Caco-2 (cell line): ENCODE measurements around the gene CEACAM16. TPM values are rescaled to one million over a fixed set of nuclear protein-coding genes. Genes with fewer than 3 reads are reported as not detected.

Source experiments
- BruUV-seq: library from RNA; stranded (reverse); fragments of 400-500 nt; replicated peaks from 2 replicates; lab custom pipeline; 2021; lab: Mats Ljungman, UMichigan
- CTCF ChIA-PET: fragments of 300-600 bp; sonication (Branson Sonifier 250); formaldehyde crosslinking; loops from one replicate; lab custom pipeline; 2022; ENCODE audit warnings: antibody characterized with exemption; lab: Charles Lee
- POLR2A ChIA-PET: fragments of 300-600 bp; sonication (Branson Sonifier 250); formaldehyde crosslinking; loops from one replicate; lab custom pipeline; 2022; ENCODE audit warnings: antibody characterized with exemption; lab: Charles Lee
- DNase-seq, 2 experiments: peaks; one replicate each; pipeline versions ENCODE4 v3.0.0 to v3.0.0-alpha.2; 2020 to 2022
- H3K27me3 ChIP-seq: replicated peaks from 2 replicates; pipeline ENCODE4 v1.6.0; 2011; ENCODE audit warnings: low read length; ENCODE audit not compliant: control insufficient read depth, insufficient read depth
- H3K36me3 ChIP-seq: 2 replicates; pipeline ENCODE4 v1.5.1; 2011; ENCODE audit warnings: low read length; ENCODE audit not compliant: control insufficient read depth, insufficient read depth
- H3K4me1 ChIP-seq: fragments of 250-450 bp; sonication (Bioruptor Pico); 2 replicates; pipeline ENCODE4 v1.5.1; 2020; ENCODE audit warnings: mild to moderate bottlenecking
- H3K4me3 ChIP-seq: 2 replicates; pipeline ENCODE4 v1.5.1; 2011; ENCODE audit warnings: low read depth, mild to moderate bottlenecking, control low read depth, low read length
- H3K9me3 ChIP-seq: fragments of 250-450 bp; sonication (Bioruptor Pico); 2 replicates; pipeline ENCODE4 v1.5.1; 2020; ENCODE audit warnings: mild to moderate bottlenecking, moderate library complexity
- H3K27ac Mint-ChIP-seq: one replicate; pipeline ENCODE4 v1.8.0; 2022; ENCODE audit warnings: mixed read lengths; ENCODE audit not compliant: unreplicated experiment
- H3K27me3 Mint-ChIP-seq: one replicate; pipeline ENCODE4 v1.8.0; 2022; ENCODE audit warnings: mixed read lengths; ENCODE audit not compliant: insufficient read depth, unreplicated experiment
- H3K36me3 Mint-ChIP-seq: one replicate; pipeline ENCODE4 v1.8.0; 2022; ENCODE audit warnings: mild to moderate bottlenecking, mixed read lengths; ENCODE audit not compliant: insufficient read depth, unreplicated experiment
- H3K4me1 Mint-ChIP-seq: one replicate; pipeline ENCODE4 v1.8.0; 2022; ENCODE audit warnings: low read depth, mixed read lengths; ENCODE audit not compliant: unreplicated experiment
- H3K4me3 Mint-ChIP-seq: one replicate; pipeline ENCODE4 v1.8.0; 2022; ENCODE audit warnings: mild to moderate bottlenecking, moderate library complexity, mixed read lengths; ENCODE audit not compliant: unreplicated experiment
- H3K9me3 Mint-ChIP-seq: one replicate; pipeline ENCODE4 v1.8.0; 2022; ENCODE audit warnings: mixed read lengths; ENCODE audit not compliant: unreplicated experiment
- intact Hi-C: fragments of 100-400 bp; cut with micrococcal nuclease; formaldehyde crosslinking; loops from one replicate; pipeline ENCODE4 v1.10.0; 2022; ENCODE audit not compliant: unreplicated experiment
- total RNA-seq: library from RNA; stranded (reverse); gene quantifications from 2 replicates; pipeline ENCODE4 v1.2.3, GENCODE V29; 2022
- TF ChIP-seq, protein P1 (sequence below), 2 experiments: fragments of 200-600 bp in 1 of 2; IDR thresholded peaks; 1 replicate in 1 of 2; 2 replicates in 1 of 2; pipeline versions ENCODE4 v1.5.1 to v1.8.0; 2011 to 2022; ENCODE audit warnings: antibody characterized with exemption in 1 of 2, control low read depth in 1 of 2, inconsistent platforms in 1 of 2, low read depth in 1 of 2, low read length in 1 of 2, mild to moderate bottlenecking in 1 of 2, moderate library complexity in 1 of 2; ENCODE audit not compliant: insufficient read depth in 1 of 2, severe bottlenecking in 1 of 2, unreplicated experiment in 1 of 2

The CEACAM16 gene
- total RNA-seq, 1 experiment from 2014 or later = not detected

DNA sequence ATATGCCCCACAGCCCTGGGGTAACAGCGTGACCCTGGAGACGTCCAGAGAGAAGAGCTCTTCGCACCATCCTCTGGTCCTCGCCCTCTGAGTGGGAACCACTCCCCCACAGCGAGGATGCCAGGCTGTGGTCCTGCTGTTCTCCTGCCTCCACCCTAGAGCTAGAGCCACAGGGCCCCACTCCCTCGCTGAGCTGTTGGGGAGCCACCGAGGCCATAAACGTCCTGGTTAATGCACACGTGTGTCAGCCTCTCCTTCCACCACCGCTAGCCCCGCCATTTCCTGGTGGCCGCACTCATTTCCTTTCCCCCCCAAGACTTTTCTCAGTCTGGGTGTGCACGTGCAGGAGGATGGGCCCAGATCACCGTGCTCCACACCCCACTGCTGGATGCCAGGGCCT is 11.5 kb downstream of the CEACAM16 start:
- DNase-seq = no peak
- no peaks in the 10 kb centered on the region for H3K4me1 ChIP-seq
- POLR2A ChIA-PET = no interaction called here
- CTCF ChIA-PET = interaction anchor here (0.5 kb wide), 1 partner anchor 60 kb away, joined by 3 read pairs; no protein-coding TSS in a partner anchor
- H3K27me3 ChIP-seq = no peaks in the 10 kb centered on the region
- peak overlapping the region; percentile 37 for H3K27ac Mint-ChIP-seq
- no peaks in the 10 kb centered on the region for H3K36me3 ChIP-seq
- no peak overlapping the region for H3K4me3 ChIP-seq
- TF ChIP-seq, protein P1, sequence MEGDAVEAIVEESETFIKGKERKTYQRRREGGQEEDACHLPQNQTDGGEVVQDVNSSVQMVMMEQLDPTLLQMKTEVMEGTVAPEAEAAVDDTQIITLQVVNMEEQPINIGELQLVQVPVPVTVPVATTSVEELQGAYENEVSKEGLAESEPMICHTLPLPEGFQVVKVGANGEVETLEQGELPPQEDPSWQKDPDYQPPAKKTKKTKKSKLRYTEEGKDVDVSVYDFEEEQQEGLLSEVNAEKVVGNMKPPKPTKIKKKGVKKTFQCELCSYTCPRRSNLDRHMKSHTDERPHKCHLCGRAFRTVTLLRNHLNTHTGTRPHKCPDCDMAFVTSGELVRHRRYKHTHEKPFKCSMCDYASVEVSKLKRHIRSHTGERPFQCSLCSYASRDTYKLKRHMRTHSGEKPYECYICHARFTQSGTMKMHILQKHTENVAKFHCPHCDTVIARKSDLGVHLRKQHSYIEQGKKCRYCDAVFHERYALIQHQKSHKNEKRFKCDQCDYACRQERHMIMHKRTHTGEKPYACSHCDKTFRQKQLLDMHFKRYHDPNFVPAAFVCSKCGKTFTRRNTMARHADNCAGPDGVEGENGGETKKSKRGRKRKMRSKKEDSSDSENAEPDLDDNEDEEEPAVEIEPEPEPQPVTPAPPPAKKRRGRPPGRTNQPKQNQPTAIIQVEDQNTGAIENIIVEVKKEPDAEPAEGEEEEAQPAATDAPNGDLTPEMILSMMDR (IDR thresholded peaks at IDR 0.05; ENCODE audit: insufficient read depth in 1 of 2, low read depth in 1 of 2, low read length in 1 of 2, severe bottlenecking in 1 of 2, unreplicated experiment in 1 of 2) = no peak
- peaks cover 9% of the 10 kb centered on the region for H3K9me3 Mint-ChIP-seq
- peaks cover 10% of the 10 kb centered on the region for H3K9me3 ChIP-seq
- peaks cover 3% of the 10 kb centered on the region for H3K4me1 Mint-ChIP-seq
- no TSS peak for BruUV-seq
- no peak overlapping the region for H3K4me3 Mint-ChIP-seq
- no peaks in the 10 kb centered on the region for H3K27me3 Mint-ChIP-seq
- H3K36me3 Mint-ChIP-seq = peaks cover 18% of the 10 kb centered on the region
- intact Hi-C loops = no loop called here

DNA sequence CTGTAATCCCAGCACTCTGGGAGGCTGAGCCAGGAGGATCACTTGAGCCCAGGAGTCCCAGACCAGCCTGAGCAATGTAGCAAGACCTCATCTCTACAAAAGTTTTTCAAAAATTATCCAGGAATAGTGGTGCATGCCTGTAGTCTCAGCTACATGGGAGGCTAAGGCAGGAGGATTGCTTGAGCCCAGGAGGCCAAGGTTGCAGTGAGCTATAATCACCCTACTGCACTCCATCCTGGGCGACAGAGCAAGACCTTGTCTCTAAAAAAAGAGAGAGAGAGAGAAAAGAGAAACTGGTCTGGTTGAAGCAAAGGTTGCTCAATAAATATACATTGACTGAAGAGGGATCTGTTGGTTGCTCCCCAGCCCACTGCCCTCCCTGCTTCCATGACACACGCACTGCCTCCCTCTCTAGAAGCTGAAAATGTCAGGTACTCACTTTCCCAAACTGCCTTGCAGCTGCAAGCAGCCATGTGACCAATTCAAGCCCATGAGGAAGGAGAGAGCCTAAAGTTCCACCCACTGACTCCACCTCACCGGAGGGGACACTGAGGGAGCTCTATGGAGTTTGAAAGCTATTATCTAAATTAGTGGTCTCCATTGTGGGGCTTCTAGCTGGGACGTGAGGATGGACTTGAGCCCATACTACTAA is 14.0 kb downstream of the CEACAM16 start:
- H3K27me3 ChIP-seq = no peaks in the 10 kb centered on the region
- Mint-ChIP-seq H3K36me3 (peaks cover 18% of the 10 kb centered on the region), H3K4me3 (no peak overlapping the region), H3K27ac (no peak overlapping the region), H3K4me1 (peaks cover under 1% of the 10 kb centered on the region), H3K27me3 (no peaks in the 10 kb centered on the region), H3K9me3 (peaks cover 15% of the 10 kb centered on the region)
- H3K9me3 ChIP-seq = peaks cover 14% of the 10 kb centered on the region
- ChIA-PET CTCF (interaction anchor here (0.8 to 1.4 kb wide), 5 partner anchors 11 to 143 kb away, joined by 3 to 6 read pairs (median 4); no protein-coding TSS in a partner anchor), POLR2A (interaction anchor here (0.7 kb wide), 2 partner anchors 30 to 171 kb away, joined by 3 to 4 read pairs; no protein-coding TSS in a partner anchor)
- peak in 1 of 2 experiments; percentile 53 for DNase-seq
- BruUV-seq = no TSS peak
- intact Hi-C loops = no loop called here
- no peaks in the 10 kb centered on the region for H3K4me1 ChIP-seq
- no peaks in the 10 kb centered on the region for H3K36me3 ChIP-seq
- H3K4me3 ChIP-seq = no peak overlapping the region
- TF ChIP-seq, protein P1 (IDR thresholded peaks at IDR 0.05; ENCODE audit: insufficient read depth in 1 of 2, low read depth in 1 of 2, low read length in 1 of 2, severe bottlenecking in 1 of 2, unreplicated experiment in 1 of 2) = no peak

DNA sequence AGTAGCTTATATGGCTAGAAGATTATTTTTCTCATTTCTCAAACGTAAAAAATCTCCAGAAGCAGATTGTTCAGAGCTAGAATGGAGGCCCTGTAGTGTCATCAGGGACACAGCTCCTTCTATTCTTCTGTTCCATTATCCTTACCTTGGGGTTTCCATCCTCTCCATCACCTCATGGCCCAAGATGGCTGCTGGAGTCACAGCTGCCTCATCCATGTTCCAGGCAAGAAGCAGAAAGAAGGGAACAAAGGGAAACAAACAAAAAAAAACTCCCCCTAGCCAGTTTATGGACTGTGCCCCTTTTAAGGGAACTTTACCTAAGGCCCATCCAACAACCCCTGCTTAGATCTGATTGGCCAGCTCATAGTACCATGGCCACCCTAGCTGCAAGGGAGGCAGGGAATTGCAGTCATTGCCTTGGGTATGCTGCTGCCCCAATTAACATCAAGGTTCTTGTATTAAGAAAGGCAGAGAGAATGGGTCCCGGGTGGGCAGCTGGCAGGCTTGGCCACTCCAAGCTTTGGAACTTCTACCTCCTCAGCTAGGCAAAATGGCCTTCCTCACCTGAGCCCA is 15.7 kb downstream of the CEACAM16 start:
- POLR2A ChIA-PET = no interaction called here
- H3K27me3 ChIP-seq = no peaks in the 10 kb centered on the region
- no TSS peak for BruUV-seq
- DNase-seq = no peak
- peaks cover 14% of the 10 kb centered on the region for H3K9me3 ChIP-seq
- CTCF ChIA-PET = interaction anchor here (0.6 to 1.2 kb wide), 2 partner anchors 13 to 98 kb away, joined by 3 to 4 read pairs; no protein-coding TSS in a partner anchor
- H3K27ac Mint-ChIP-seq = no peak overlapping the region
- peaks cover 11% of the 10 kb centered on the region for H3K4me1 ChIP-seq
- peaks cover 13% of the 10 kb centered on the region for H3K4me1 Mint-ChIP-seq
- peaks cover 18% of the 10 kb centered on the region for H3K36me3 Mint-ChIP-seq
- H3K4me3 ChIP-seq = no peak overlapping the region
- peaks cover 15% of the 10 kb centered on the region for H3K9me3 Mint-ChIP-seq
- H3K27me3 Mint-ChIP-seq = no peaks in the 10 kb centered on the region
- no peak overlapping the region for H3K4me3 Mint-ChIP-seq
- TF ChIP-seq, protein P1 (IDR thresholded peaks at IDR 0.05; ENCODE audit: insufficient read depth in 1 of 2, low read depth in 1 of 2, low read length in 1 of 2, severe bottlenecking in 1 of 2, unreplicated experiment in 1 of 2) = no peak
- no peaks in the 10 kb centered on the region for H3K36me3 ChIP-seq
- intact Hi-C loops = no loop called here
